ENCODE measurements around the gene GALNT13. TPM values are rescaled to one million over a fixed set of nuclear protein-coding genes. Genes with fewer than 3 reads are reported as not detected.

GALNT13 gene
- total and polyA plus RNA-seq, 5 donors = 0.91 to 4.6 (median 3.6) TPM

- intact Hi-C loops (cut with DNase I) = no loop called here
- H3K4me3 ChIP-seq (ENCODE audit: low read length) = no peak overlapping the region
- no peaks in the 10 kb centered on the region for H3K9me3 ChIP-seq (ENCODE audit: control insufficient read depth, low read length)
- DNase-seq = no peak
- no peak overlapping the region for H3K27ac ChIP-seq (ENCODE audit: low read length)
- H3K4me1 ChIP-seq (ENCODE audit: control insufficient read depth, insufficient read depth, low read length) = no peaks in the 10 kb centered on the region
- no peaks in the 10 kb centered on the region for H3K27me3 ChIP-seq (ENCODE audit: control insufficient read depth, insufficient read depth)
- no peak for ATAC-seq
These were observed 74.3 kb downstream of the GALNT13 start for GRCh38 chr2:153946036-153946435.

- Histone ChIP-seq H3K4me3 (ENCODE audit: low read length) (no peak overlapping the region), H3K4me1 (ENCODE audit: control insufficient read depth, insufficient read depth, low read length) (no peaks in the 10 kb centered on the region), H3K9me3 (ENCODE audit: control insufficient read depth, low read length) (no peaks in the 10 kb centered on the region), H3K27ac (ENCODE audit: low read length) (no peak overlapping the region), H3K27me3 (ENCODE audit: control insufficient read depth, insufficient read depth) (no peaks in the 10 kb centered on the region)
- ATAC-seq (no peak), DNase-seq (no peak)
- intact Hi-C loops (cut with DNase I) = no loop called here
These were observed 82.0 kb downstream of the GALNT13 start for GRCh38 chr2:153953761-153954160.

GRCh38 chr2:153963256-153963655 lies 91.5 kb downstream of the GALNT13 start:
- Histone ChIP-seq H3K27me3 (ENCODE audit: control insufficient read depth, insufficient read depth) (no peaks in the 10 kb centered on the region), H3K27ac (ENCODE audit: low read length) (no peak overlapping the region), H3K4me3 (ENCODE audit: low read length) (no peak overlapping the region), H3K9me3 (ENCODE audit: control insufficient read depth, low read length) (no peaks in the 10 kb centered on the region), H3K4me1 (ENCODE audit: control insufficient read depth, insufficient read depth, low read length) (no peaks in the 10 kb centered on the region)
- DNase-seq = no peak
- WGBS = 51% methylated on average over 1 of the region's 1 CpG
- intact Hi-C loops (cut with DNase I) = no loop called here
- ATAC-seq = no peak

- Histone ChIP-seq H3K27ac (ENCODE audit: low read length) (no peak overlapping the region), H3K27me3 (ENCODE audit: control insufficient read depth, insufficient read depth) (no peaks in the 10 kb centered on the region), H3K4me3 (ENCODE audit: low read length) (no peak overlapping the region), H3K4me1 (ENCODE audit: control insufficient read depth, insufficient read depth, low read length) (no peaks in the 10 kb centered on the region), H3K9me3 (ENCODE audit: control insufficient read depth, low read length) (no peaks in the 10 kb centered on the region)
- DNase-seq (no peak), ATAC-seq (no peak)
- WGBS = 64% methylated on average over 5 of the region's 5 CpGs
- intact Hi-C loops (cut with DNase I) = no loop called here
These were observed 95.7 kb downstream of the GALNT13 start for GRCh38 chr2:153967248-153967973.

GRCh38 chr2:153971250-153971649 lies 99.5 kb downstream of the GALNT13 start:
- no peak overlapping the region for H3K27ac ChIP-seq (ENCODE audit: low read length)
- no peak for DNase-seq
- no peak overlapping the region for H3K4me3 ChIP-seq (ENCODE audit: low read length)
- no peaks in the 10 kb centered on the region for H3K27me3 ChIP-seq (ENCODE audit: control insufficient read depth, insufficient read depth)
- intact Hi-C loops (cut with DNase I) = no loop called here
- H3K4me1 ChIP-seq (ENCODE audit: control insufficient read depth, insufficient read depth, low read length) = no peaks in the 10 kb centered on the region
- no peak for ATAC-seq
- H3K9me3 ChIP-seq (ENCODE audit: control insufficient read depth, low read length) = no peaks in the 10 kb centered on the region
- 50% methylated on average over 2 of the region's 2 CpGs for WGBS

GRCh38 chr2:153971855-153972254 lies 100.1 kb downstream of the GALNT13 start:
- H3K27ac ChIP-seq (ENCODE audit: low read length) = no peak overlapping the region
- no peaks in the 10 kb centered on the region for H3K4me1 ChIP-seq (ENCODE audit: control insufficient read depth, insufficient read depth, low read length)
- H3K4me3 ChIP-seq (ENCODE audit: low read length) = no peak overlapping the region
- DNase-seq (no peak), ATAC-seq (no peak)
- no peaks in the 10 kb centered on the region for H3K27me3 ChIP-seq (ENCODE audit: control insufficient read depth, insufficient read depth)
- 54% methylated on average over 1 of the region's 1 CpG for WGBS
- no peaks in the 10 kb centered on the region for H3K9me3 ChIP-seq (ENCODE audit: control insufficient read depth, low read length)
- intact Hi-C loops (cut with DNase I) = no loop called here

GRCh38 chr2:153972412-153972811 lies 100.7 kb downstream of the GALNT13 start:
- no peaks in the 10 kb centered on the region for H3K4me1 ChIP-seq (ENCODE audit: control insufficient read depth, insufficient read depth, low read length)
- no peak for ATAC-seq
- H3K27me3 ChIP-seq (ENCODE audit: control insufficient read depth, insufficient read depth) = no peaks in the 10 kb centered on the region
- no peak overlapping the region for H3K4me3 ChIP-seq (ENCODE audit: low read length)
- DNase-seq = no peak
- no peak overlapping the region for H3K27ac ChIP-seq (ENCODE audit: low read length)
- H3K9me3 ChIP-seq (ENCODE audit: control insufficient read depth, low read length) = no peaks in the 10 kb centered on the region
- intact Hi-C loops (cut with DNase I) = no loop called here

- Histone ChIP-seq H3K4me1 (ENCODE audit: control insufficient read depth, insufficient read depth, low read length) (no peaks in the 10 kb centered on the region), H3K27me3 (ENCODE audit: control insufficient read depth, insufficient read depth) (no peaks in the 10 kb centered on the region), H3K4me3 (ENCODE audit: low read length) (no peak overlapping the region), H3K27ac (ENCODE audit: low read length) (no peak overlapping the region), H3K9me3 (ENCODE audit: control insufficient read depth, low read length) (no peaks in the 10 kb centered on the region)
- intact Hi-C loops (cut with DNase I) = no loop called here
- DNase-seq (no peak), ATAC-seq (no peak)
- WGBS = 67% methylated on average over 9 of the region's 9 CpGs
These were observed 114.9 kb downstream of the GALNT13 start for GRCh38 chr2:153986488-153987229.

GRCh38 chr2:153990771-153991170 lies 119.0 kb downstream of the GALNT13 start:
- no peak overlapping the region for H3K27ac ChIP-seq (ENCODE audit: low read length)
- ATAC-seq = no peak
- H3K4me1 ChIP-seq (ENCODE audit: control insufficient read depth, insufficient read depth, low read length) = no peaks in the 10 kb centered on the region
- no peak overlapping the region for H3K4me3 ChIP-seq (ENCODE audit: low read length)
- intact Hi-C loops (cut with DNase I) = no loop called here
- no peak for DNase-seq
- no peaks in the 10 kb centered on the region for H3K9me3 ChIP-seq (ENCODE audit: control insufficient read depth, low read length)
- H3K27me3 ChIP-seq (ENCODE audit: control insufficient read depth, insufficient read depth) = no peaks in the 10 kb centered on the region

GRCh38 chr2:154013514-154013913 lies 141.8 kb downstream of the GALNT13 start:
- Histone ChIP-seq H3K4me1 (ENCODE audit: control insufficient read depth, insufficient read depth, low read length) (no peaks in the 10 kb centered on the region), H3K9me3 (ENCODE audit: control insufficient read depth, low read length) (peaks cover 2% of the 10 kb centered on the region), H3K4me3 (ENCODE audit: low read length) (no peak overlapping the region), H3K27me3 (ENCODE audit: control insufficient read depth, insufficient read depth) (no peaks in the 10 kb centered on the region), H3K27ac (ENCODE audit: low read length) (no peak overlapping the region)
- intact Hi-C loops (cut with DNase I) = no loop called here
- no peak for ATAC-seq
- no peak for DNase-seq
- 95% methylated on average over 17 of the region's 17 CpGs for WGBS

GRCh38 chr2:154015233-154015632 lies 143.5 kb downstream of the GALNT13 start:
- intact Hi-C loops (cut with DNase I) = no loop called here
- Histone ChIP-seq H3K27ac (ENCODE audit: low read length) (no peak overlapping the region), H3K4me3 (ENCODE audit: low read length) (no peak overlapping the region), H3K4me1 (ENCODE audit: control insufficient read depth, insufficient read depth, low read length) (no peaks in the 10 kb centered on the region), H3K9me3 (ENCODE audit: control insufficient read depth, low read length) (peaks cover 3% of the 10 kb centered on the region), H3K27me3 (ENCODE audit: control insufficient read depth, insufficient read depth) (no peaks in the 10 kb centered on the region)
- DNase-seq = no peak
- WGBS = 79% methylated on average over 2 of the region's 2 CpGs
- no peak for ATAC-seq

Measured in right cardiac atrium (tissue), 5 donors.